Stimulated activated CD8-positive, alpha-beta memory T cell treated with anti-CD3 and anti-CD28 coated beads, Interleukin-12 subunit alpha, Interleukin-12 subunit beta, amount 100 ng/mL, for 4 hours (primary cell): ENCODE results near the gene SULT1A3.
A peak's percentile ranks its signal among the peaks of the same experiment; 100 is the strongest.
"Not testable (repeated sequence)": the region's sequence is repeated elsewhere in the genome, so short reads cannot be mapped to it uniquely, and the experiment has no call there.

Source experiments
- DNase-seq: peaks from one replicate; pipeline ENCODE4 v3.0.0-alpha.2; 2020; ENCODE audit warnings: low read depth

The SULT1A3 gene

GRCh38 chr16:30199049-30199448 lies at the start of gene SULT1A3:
Gene SULT1A3 (plus strand): TSS chr16:30199255. CDS start chr16:30200729, 1,474 bp downstream.
- DNase-seq, result not testable (repeated sequence)

- no peak for DNase-seq
Observed at GRCh38 chr16:30151091-30151490, 48.0 kb upstream of the SULT1A3 start.

GRCh38 chr16:30152517-30152916 lies 46.5 kb upstream of the SULT1A3 start:
- DNase-seq, result no peak

- DNase-seq, result no peak
Observed at GRCh38 chr16:30155188-30155587, 43.9 kb upstream of the SULT1A3 start.

GRCh38 chr16:30157214-30157613 lies 41.8 kb upstream of the SULT1A3 start:
- no peak for DNase-seq

GRCh38 chr16:30163538-30163937 lies 35.5 kb upstream of the SULT1A3 start:
- no peak for DNase-seq

GRCh38 chr16:30166202-30166902 lies 32.7 kb upstream of the SULT1A3 start:
- DNase-seq, result no peak

- DNase-seq, result not testable (repeated sequence)
Observed at GRCh38 chr16:30168746-30169145, 30.3 kb upstream of the SULT1A3 start.

GRCh38 chr16:30169416-30169815 lies 29.6 kb upstream of the SULT1A3 start:
- not testable (repeated sequence) for DNase-seq

GRCh38 chr16:30170145-30170544 lies 28.9 kb upstream of the SULT1A3 start:
- DNase-seq, result not testable (repeated sequence)

- DNase-seq, result no peak
Observed at GRCh38 chr16:30173054-30173453, 26.0 kb upstream of the SULT1A3 start.

- DNase-seq, result not testable (repeated sequence)
Observed at GRCh38 chr16:30176876-30177275, 22.2 kb upstream of the SULT1A3 start.

GRCh38 chr16:30179195-30179594 lies 19.9 kb upstream of the SULT1A3 start:
- no peak for DNase-seq

GRCh38 chr16:30179931-30180330 lies 19.1 kb upstream of the SULT1A3 start:
- DNase-seq, result no peak

GRCh38 chr16:30180741-30181140 lies 18.3 kb upstream of the SULT1A3 start:
- DNase-seq, result no peak

GRCh38 chr16:30183233-30184095 lies 15.6 kb upstream of the SULT1A3 start, which contains the start of gene CORO1A:
Gene CORO1A (plus strand): TSS chr16:30183602. CDS start chr16:30185210, 1,608 bp downstream.
- DNase-seq, result peak; percentile 75

- peak; percentile 57 for DNase-seq
Observed at GRCh38 chr16:30184096-30184890, 14.8 kb upstream of the SULT1A3 start.

GRCh38 chr16:30184891-30185682 lies 14.0 kb upstream of the SULT1A3 start:
- DNase-seq, result peak; percentile 29

- DNase-seq, result peak; percentile 76
Observed at GRCh38 chr16:30185683-30186421, 13.2 kb upstream of the SULT1A3 start.

- DNase-seq, result peak; percentile 19
Observed at GRCh38 chr16:30186444-30186781, 12.6 kb upstream of the SULT1A3 start.
